ENCODE measurements around the gene GCK.
A peak's percentile ranks its signal among the peaks of the same experiment; 100 is the strongest.

DNA sequence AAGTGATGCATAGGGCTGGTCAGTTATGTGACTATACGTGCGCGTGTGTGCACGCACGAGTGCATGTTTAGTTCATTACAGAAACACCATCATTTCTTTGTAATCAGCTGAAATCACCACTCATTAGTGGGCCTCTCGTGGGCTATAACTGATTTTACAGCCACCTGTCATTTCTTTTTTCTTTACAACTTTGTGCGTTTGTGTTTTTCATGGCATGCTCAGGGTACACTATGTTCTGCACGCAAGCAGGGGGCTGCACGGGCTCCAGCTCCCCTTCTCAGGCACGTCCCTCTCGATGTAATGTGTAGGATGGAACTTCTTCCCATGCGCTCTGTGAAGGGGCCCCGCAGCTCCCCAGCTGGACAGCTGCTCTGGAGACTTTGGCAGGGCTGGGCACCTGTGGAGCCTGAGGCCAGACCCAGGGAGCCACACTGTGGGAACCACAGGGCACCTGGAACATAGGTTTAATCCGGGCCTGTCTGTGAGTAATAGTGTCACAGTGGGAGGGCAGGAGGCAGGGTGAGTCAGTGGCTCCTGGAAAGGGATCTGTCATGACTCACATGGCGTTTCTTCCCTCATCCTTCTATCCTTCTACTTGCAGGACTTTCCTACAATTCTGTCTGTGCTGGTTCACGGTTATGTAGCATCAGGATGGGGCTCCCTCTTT is 4.9 kb downstream of the GCK start:
- TF ChIP-seq, protein P1, sequence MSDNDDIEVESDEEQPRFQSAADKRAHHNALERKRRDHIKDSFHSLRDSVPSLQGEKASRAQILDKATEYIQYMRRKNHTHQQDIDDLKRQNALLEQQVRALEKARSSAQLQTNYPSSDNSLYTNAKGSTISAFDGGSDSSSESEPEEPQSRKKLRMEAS (IDR thresholded peaks at IDR 0.05; ENCODE audit: insufficient read depth, insufficient read length), result no peak
- peak; percentile 20 for TF ChIP-seq JUN (IDR thresholded peaks at IDR 0.05; ENCODE audit: borderline replicate concordance, insufficient read depth, insufficient read length, low read depth)
- TF ChIP-seq, protein P2, sequence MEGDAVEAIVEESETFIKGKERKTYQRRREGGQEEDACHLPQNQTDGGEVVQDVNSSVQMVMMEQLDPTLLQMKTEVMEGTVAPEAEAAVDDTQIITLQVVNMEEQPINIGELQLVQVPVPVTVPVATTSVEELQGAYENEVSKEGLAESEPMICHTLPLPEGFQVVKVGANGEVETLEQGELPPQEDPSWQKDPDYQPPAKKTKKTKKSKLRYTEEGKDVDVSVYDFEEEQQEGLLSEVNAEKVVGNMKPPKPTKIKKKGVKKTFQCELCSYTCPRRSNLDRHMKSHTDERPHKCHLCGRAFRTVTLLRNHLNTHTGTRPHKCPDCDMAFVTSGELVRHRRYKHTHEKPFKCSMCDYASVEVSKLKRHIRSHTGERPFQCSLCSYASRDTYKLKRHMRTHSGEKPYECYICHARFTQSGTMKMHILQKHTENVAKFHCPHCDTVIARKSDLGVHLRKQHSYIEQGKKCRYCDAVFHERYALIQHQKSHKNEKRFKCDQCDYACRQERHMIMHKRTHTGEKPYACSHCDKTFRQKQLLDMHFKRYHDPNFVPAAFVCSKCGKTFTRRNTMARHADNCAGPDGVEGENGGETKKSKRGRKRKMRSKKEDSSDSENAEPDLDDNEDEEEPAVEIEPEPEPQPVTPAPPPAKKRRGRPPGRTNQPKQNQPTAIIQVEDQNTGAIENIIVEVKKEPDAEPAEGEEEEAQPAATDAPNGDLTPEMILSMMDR (IDR thresholded peaks at IDR 0.05; ENCODE audit: extremely low read depth in 1 of 2, insufficient read depth in 1 of 2, low read depth in 1 of 2, low read length in 2 of 2), result no peak
- TF ChIP-seq POLR2A (IDR thresholded peaks at IDR 0.05; ENCODE audit: low read depth, low read length), result no peak
- no peak for TF ChIP-seq EZH2 (IDR thresholded peaks at IDR 0.05; ENCODE audit: borderline replicate concordance, low read depth, low read length, severe bottlenecking)
- no peak for TF ChIP-seq POLR2AphosphoS5 (IDR thresholded peaks at IDR 0.05; ENCODE audit: insufficient read depth, low read depth, low read length)
- TF ChIP-seq FOS (IDR thresholded peaks at IDR 0.05; ENCODE audit: borderline replicate concordance, insufficient read depth, low read length), result peak; percentile 82
- TF ChIP-seq GATA2 (IDR thresholded peaks at IDR 0.05; ENCODE audit: insufficient read depth, insufficient read length, low read depth, low read length), result no peak
